K562 (cell line): Measurements from ENCODE around the gene RASL10B.

Experiments
- NFRKB ChIP-seq: fragments of 450-650 bp; IDR thresholded peaks from 2 replicates; pipeline ENCODE4 v1.6.1; 2016; ENCODE audit warnings: low read depth
- POLR3A ChIP-seq: IDR thresholded peaks from 2 replicates; pipeline ENCODE4 v1.6.1; 2011; ENCODE audit warnings: borderline replicate concordance, mild to moderate bottlenecking, moderate library complexity; ENCODE audit not compliant: insufficient read length, insufficient read depth; ENCODE audit errors: extremely low read depth
- SNRNP70 ChIP-seq: fragments of 200-400 bp; formaldehyde crosslinking; optimal IDR thresholded peaks from 2 replicates; pipeline ENCODE3; 2017; ENCODE audit warnings: low read depth, low read length
- ZNF263 ChIP-seq: sonication (generic); formaldehyde crosslinking; IDR thresholded peaks from 2 replicates; pipeline ENCODE4 v1.8.0; 2022; ENCODE audit warnings: mild to moderate bottlenecking, missing genetic modification reagents, borderline replicate concordance
- ZNF583 ChIP-seq: fragments of 250-450 bp; sonication (Bioruptor Pico); IDR thresholded peaks from 2 replicates; pipeline ENCODE4 v1.4.0; 2020
- TF ChIP-seq, protein P1 (sequence below), 2 experiments: IDR thresholded peaks in 1 of 2; conservative IDR thresholded peaks in 1 of 2; 2 replicates each; pipeline ENCODE4 v1.6.1; 2016; ENCODE audit warnings: low read depth in 2 of 2, mild to moderate bottlenecking in 1 of 2, missing compliant biosample characterization in 1 of 2, missing genetic modification characterization in 1 of 2, moderate library complexity in 1 of 2

DNA sequence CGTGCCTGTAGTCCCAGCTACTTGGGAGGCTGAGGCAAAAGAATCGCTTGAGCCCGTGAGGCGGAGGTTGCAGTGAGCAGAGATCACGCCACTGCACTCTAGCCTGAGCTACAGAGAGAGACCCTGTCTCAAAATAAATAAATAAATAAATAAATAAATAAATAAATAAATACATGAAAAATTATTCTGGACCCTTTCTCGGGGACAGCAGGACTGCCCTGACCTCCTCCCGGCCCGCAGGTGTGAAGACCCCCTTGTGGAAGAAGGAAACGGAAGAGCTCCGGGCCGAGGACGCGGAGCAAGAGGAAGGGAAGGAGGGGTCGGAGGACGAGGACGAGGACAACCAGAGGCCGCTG, 32.3 kb downstream of the RASL10B start:
- TF ChIP-seq SNRNP70 = no peak
- TF ChIP-seq ZNF263 = no peak
- TF ChIP-seq, protein P1, sequence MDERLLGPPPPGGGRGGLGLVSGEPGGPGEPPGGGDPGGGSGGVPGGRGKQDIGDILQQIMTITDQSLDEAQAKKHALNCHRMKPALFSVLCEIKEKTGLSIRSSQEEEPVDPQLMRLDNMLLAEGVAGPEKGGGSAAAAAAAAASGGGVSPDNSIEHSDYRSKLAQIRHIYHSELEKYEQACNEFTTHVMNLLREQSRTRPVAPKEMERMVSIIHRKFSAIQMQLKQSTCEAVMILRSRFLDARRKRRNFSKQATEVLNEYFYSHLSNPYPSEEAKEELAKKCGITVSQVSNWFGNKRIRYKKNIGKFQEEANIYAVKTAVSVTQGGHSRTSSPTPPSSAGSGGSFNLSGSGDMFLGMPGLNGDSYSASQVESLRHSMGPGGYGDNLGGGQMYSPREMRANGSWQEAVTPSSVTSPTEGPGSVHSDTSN (CRISPR knock-in tag; IDR thresholded peaks at IDR 0.05; ENCODE audit: low read depth) = no peak
- TF ChIP-seq, protein P1 (tag; conservative IDR thresholded peaks at IDR 0.05; ENCODE audit: low read depth) = no peak
- TF ChIP-seq NFRKB = no peak
- TF ChIP-seq POLR3A = no peak
- TF ChIP-seq ZNF583 = no peak
